HUES48 (cell line): ENCODE data around the gene NDUFS4.
A peak's percentile ranks its signal among the peaks of the same experiment; 100 is the strongest.
"Not testable (repeated sequence)": the region's sequence is repeated elsewhere in the genome, so short reads cannot be mapped to it uniquely, and the experiment has no call there.

Experiments
- H3K27ac ChIP-seq: one replicate; pipeline ENCODE4 v1.7.0; 2013; ENCODE audit warnings: low read depth, low read length, inconsistent platforms
- H3K27me3 ChIP-seq: 2 replicates; pipeline ENCODE4 v1.6.1; 2013; ENCODE audit warnings: mild to moderate bottlenecking, low read length; ENCODE audit not compliant: control insufficient read depth, insufficient read depth
- H3K36me3 ChIP-seq: 2 replicates; pipeline ENCODE4 v1.6.1; 2013; ENCODE audit warnings: low read length; ENCODE audit not compliant: control insufficient read depth, insufficient read depth
- H3K4me1 ChIP-seq: 2 replicates; pipeline ENCODE4 v1.6.1; 2013; ENCODE audit warnings: mild to moderate bottlenecking, low read length; ENCODE audit not compliant: control insufficient read depth, insufficient read depth
- H3K4me3 ChIP-seq: 2 replicates; pipeline ENCODE4 v1.5.1; 2013; ENCODE audit warnings: mild to moderate bottlenecking, low read depth, low read length
- H3K9ac ChIP-seq: 2 replicates; pipeline ENCODE4 v1.6.1; 2013; ENCODE audit warnings: mild to moderate bottlenecking, low read depth, low read length, moderate library complexity
- H3K9me3 ChIP-seq: 2 replicates; pipeline ENCODE4 v1.6.1; 2013; ENCODE audit warnings: low read length; ENCODE audit not compliant: control insufficient read depth, insufficient read depth

Gene NDUFS4

GRCh38 chr5:53548501-53548900 is 11.9 kb upstream of the NDUFS4 start:
- H3K27ac ChIP-seq, H3K9ac ChIP-seq, H3K4me3 ChIP-seq, H3K9me3 ChIP-seq, H3K36me3 ChIP-seq, H3K27me3 ChIP-seq: not testable (repeated sequence)
- H3K4me1 ChIP-seq: peaks cover 38% of the 10 kb centered on the region

- Histone ChIP-seq H3K9ac (no peak overlapping the region), H3K9me3 (no peaks in the 10 kb centered on the region), H3K27ac (no peak overlapping the region), H3K4me3 (no peak overlapping the region), H3K4me1 (peaks cover 25% of the 10 kb centered on the region), H3K36me3 (no peaks in the 10 kb centered on the region), H3K27me3 (no peaks in the 10 kb centered on the region)
These were observed 10.6 kb upstream of the NDUFS4 start for GRCh38 chr5:53549792-53550191.

DNA sequence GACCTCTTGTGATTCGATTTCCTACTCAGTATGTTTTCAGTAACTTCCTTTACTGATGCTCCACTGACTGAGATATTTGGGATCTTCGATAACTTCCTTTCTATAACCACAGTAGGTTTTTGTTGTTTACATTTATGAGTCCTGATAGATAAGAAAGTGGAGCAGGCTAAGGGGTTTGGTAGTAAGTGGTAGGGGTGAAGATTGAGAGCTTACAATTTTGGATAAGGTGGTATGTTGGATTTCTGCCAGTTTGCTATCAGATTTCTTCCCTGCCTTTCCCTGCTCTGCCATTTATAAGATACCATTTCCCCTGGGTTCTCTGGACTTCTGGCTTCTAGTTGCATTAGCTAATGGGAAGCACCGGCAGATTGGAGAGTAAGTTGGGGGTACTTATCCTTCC is 7.9 kb upstream of the NDUFS4 start:
- no peak overlapping the region for H3K27ac ChIP-seq
- H3K36me3 ChIP-seq: no peaks in the 10 kb centered on the region
- no peaks in the 10 kb centered on the region for H3K27me3 ChIP-seq
- H3K4me3 ChIP-seq: no peak overlapping the region
- H3K4me1 ChIP-seq: no peaks in the 10 kb centered on the region
- no peak overlapping the region for H3K9ac ChIP-seq
- no peaks in the 10 kb centered on the region for H3K9me3 ChIP-seq

GRCh38 chr5:53554444-53554843 is 6.0 kb upstream of the NDUFS4 start:
- Histone ChIP-seq H3K4me3 (no peak overlapping the region), H3K27ac (no peak overlapping the region), H3K4me1 (no peaks in the 10 kb centered on the region), H3K36me3 (no peaks in the 10 kb centered on the region), H3K9ac (no peak overlapping the region), H3K9me3 (peaks cover 8% of the 10 kb centered on the region), H3K27me3 (no peaks in the 10 kb centered on the region)

GRCh38 chr5:53555160-53555559 is 5.3 kb upstream of the NDUFS4 start:
- 0 out of 2 replicates have a peak, but pooled peaks cover 3% of the 10 kb centered on the region for H3K4me1 ChIP-seq
- no peak overlapping the region for H3K9ac ChIP-seq
- H3K27ac ChIP-seq: no peak overlapping the region
- H3K27me3 ChIP-seq: no peaks in the 10 kb centered on the region
- H3K9me3 ChIP-seq: peaks cover 8% of the 10 kb centered on the region
- no peaks in the 10 kb centered on the region for H3K36me3 ChIP-seq
- H3K4me3 ChIP-seq: no peak overlapping the region

DNA sequence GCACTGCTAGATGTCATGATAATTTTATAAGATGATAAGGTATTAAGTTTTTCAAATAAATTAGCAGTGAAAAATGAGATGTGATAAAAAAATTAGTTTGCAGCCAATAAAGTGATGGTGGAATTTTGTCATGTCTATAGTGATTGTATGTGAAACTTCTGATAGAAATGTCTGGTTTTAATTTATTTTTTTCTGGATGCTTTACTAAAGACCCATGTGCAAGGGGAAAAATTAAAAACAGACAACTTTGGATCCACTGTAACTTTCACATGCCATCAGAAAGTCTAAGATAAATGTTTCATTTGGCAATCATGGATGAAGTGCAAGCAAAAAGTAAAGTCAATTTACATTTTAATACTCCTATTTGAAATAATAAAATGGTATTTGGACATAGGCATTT is 4.4 kb upstream of the NDUFS4 start:
- H3K4me3 ChIP-seq: no peak overlapping the region
- H3K27me3 ChIP-seq: no peaks in the 10 kb centered on the region
- no peak overlapping the region for H3K27ac ChIP-seq
- no peaks in the 10 kb centered on the region for H3K36me3 ChIP-seq
- H3K9me3 ChIP-seq: peaks cover 8% of the 10 kb centered on the region
- H3K9ac ChIP-seq: no peak overlapping the region
- H3K4me1 ChIP-seq: 0 out of 2 replicates have a peak, but pooled peaks cover 5% of the 10 kb centered on the region

- 0 out of 2 replicates have a peak, but pooled peaks cover 11% of the 10 kb centered on the region for H3K4me1 ChIP-seq
- H3K27me3 ChIP-seq: no peaks in the 10 kb centered on the region
- no peak overlapping the region for H3K9ac ChIP-seq
- no peaks in the 10 kb centered on the region for H3K36me3 ChIP-seq
- H3K4me3 ChIP-seq: no peak overlapping the region
- peaks cover 8% of the 10 kb centered on the region for H3K9me3 ChIP-seq
- no peak overlapping the region for H3K27ac ChIP-seq
These were observed 3.1 kb upstream of the NDUFS4 start for GRCh38 chr5:53557386-53557785.

DNA sequence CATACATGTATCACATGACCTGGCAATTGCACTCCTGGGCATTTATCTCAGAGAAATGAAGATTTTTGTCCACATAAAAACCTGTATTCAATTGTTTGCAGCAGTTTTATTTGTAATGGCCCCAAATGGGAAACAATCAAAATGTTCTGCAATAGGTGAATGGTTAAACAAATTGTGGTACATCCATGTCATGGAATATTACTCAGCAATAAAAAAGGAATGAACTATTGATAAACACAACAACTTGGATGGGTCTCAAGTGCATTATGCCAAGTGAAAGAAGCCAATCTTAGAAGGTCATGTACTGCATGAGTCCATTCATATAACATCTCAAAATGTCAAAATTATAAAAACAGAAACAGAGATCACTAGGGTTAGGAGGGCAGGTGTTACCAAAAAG is 1.5 kb upstream of the NDUFS4 start:
- Histone ChIP-seq H3K9me3 (peaks cover 8% of the 10 kb centered on the region), H3K27me3 (no peaks in the 10 kb centered on the region), H3K9ac (no peak overlapping the region), H3K36me3 (no peaks in the 10 kb centered on the region), H3K4me3 (no peak overlapping the region), H3K27ac (no peak overlapping the region), H3K4me1 (0 out of 2 replicates have a peak, but pooled peaks cover 11% of the 10 kb centered on the region)

GRCh38 chr5:53560028-53560427 is 411 bp upstream of the NDUFS4 start:
- no peaks in the 10 kb centered on the region for H3K36me3 ChIP-seq
- peak overlapping the region; percentile 93 for H3K27ac ChIP-seq
- H3K27me3 ChIP-seq: no peaks in the 10 kb centered on the region
- peaks cover 8% of the 10 kb centered on the region for H3K9me3 ChIP-seq
- 0 out of 2 replicates have a peak overlapping the region, but pooled peaks have one; percentile 32 for H3K9ac ChIP-seq
- H3K4me3 ChIP-seq: peak overlapping the region; percentile 96
- H3K4me1 ChIP-seq: 0 out of 2 replicates have a peak, but pooled peaks cover 11% of the 10 kb centered on the region

GRCh38 chr5:53568401-53568800 is 8.0 kb downstream of the NDUFS4 start:
- Histone ChIP-seq H3K9ac (no peak overlapping the region), H3K27ac (no peak overlapping the region)

GRCh38 chr5:53568871-53569270 is 8.4 kb downstream of the NDUFS4 start:
- Histone ChIP-seq H3K9ac (no peak overlapping the region), H3K27me3 (no peaks in the 10 kb centered on the region), H3K4me3 (no peak overlapping the region), H3K27ac (no peak overlapping the region), H3K36me3 (no peaks in the 10 kb centered on the region), H3K9me3 (no peaks in the 10 kb centered on the region), H3K4me1 (no peaks in the 10 kb centered on the region)

More at GRCh38 chr5:53568401-53568800, 8.0 kb downstream of the NDUFS4 start:
- no peak overlapping the region for H3K4me3 ChIP-seq
- no peaks in the 10 kb centered on the region for H3K27me3 ChIP-seq
- no peaks in the 10 kb centered on the region for H3K36me3 ChIP-seq
- H3K9me3 ChIP-seq: no peaks in the 10 kb centered on the region
- H3K4me1 ChIP-seq: no peaks in the 10 kb centered on the region

DNA sequence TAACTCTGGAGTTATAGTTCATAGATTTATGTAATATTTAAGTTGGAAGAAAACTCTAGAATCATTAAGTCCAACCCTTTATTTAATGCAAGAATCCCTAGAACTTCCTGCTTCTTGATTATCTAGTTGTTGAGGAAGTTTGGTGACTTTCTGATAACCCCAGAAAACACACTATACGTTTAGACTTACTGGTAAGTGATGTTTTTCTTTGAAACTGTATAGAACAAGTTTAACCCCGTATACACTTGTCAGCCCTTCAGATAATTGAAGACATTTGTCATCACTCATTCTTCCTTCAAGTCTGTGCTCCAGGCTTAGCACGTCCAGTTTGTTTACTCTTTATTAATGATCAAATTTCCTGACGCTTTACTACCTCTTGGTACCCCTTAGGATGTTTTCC is 9.0 kb downstream of the NDUFS4 start:
- no peaks in the 10 kb centered on the region for H3K36me3 ChIP-seq
- H3K27ac ChIP-seq: no peak overlapping the region
- no peak overlapping the region for H3K4me3 ChIP-seq
- H3K27me3 ChIP-seq: no peaks in the 10 kb centered on the region
- H3K9me3 ChIP-seq: no peaks in the 10 kb centered on the region
- no peak overlapping the region for H3K9ac ChIP-seq
- no peaks in the 10 kb centered on the region for H3K4me1 ChIP-seq
